ENCODE measurements around the gene CNTN4. TPM values are rescaled to one million over a fixed set of nuclear protein-coding genes. Genes with fewer than 3 reads are reported as not detected.

The CNTN4 gene
- total RNA-seq, 1 experiment from 2014 or later: 1.6 TPM

DNA sequence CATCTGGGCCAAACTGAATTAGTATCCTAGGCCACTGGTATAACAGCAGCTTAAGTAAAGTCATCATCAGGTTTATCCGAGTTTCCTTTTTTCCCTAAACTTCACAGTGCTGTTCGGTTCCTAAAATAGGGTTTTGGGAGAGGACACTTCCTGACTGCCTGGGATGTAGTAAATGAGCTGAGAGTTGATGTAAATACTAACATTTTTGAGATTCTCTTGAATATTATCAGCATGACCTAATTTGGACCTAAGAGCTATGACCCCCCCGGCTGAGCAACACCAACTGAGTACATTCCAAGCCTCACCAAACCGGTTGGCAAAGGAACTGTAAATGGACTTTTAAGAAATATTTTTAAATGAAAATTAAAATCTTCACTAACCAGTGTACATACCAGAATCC is 932.7 kb downstream of the CNTN4 start:
- no peaks in the 10 kb centered on the region for H3K27me3 ChIP-seq (ENCODE audit: insufficient read depth, low read length)
- H2BK12ac ChIP-seq (ENCODE audit: insufficient read length, low read depth, low read length): no peak overlapping the region
- no peak overlapping the region for H3K14ac ChIP-seq (ENCODE audit: insufficient read depth, low read length)
- H3K23ac ChIP-seq (ENCODE audit: insufficient read length, low read depth, low read length): no peak overlapping the region
- H3K9me3 ChIP-seq (ENCODE audit: control insufficient read depth, low read depth, low read length): no peaks in the 10 kb centered on the region
- DNase-seq: no peak
- H3K4ac ChIP-seq (ENCODE audit: low read depth, low read length): no peak overlapping the region
- Mint-ChIP-seq H3K9me3 (no peaks in the 10 kb centered on the region), H3K27ac (no peak overlapping the region), H3K4me1 (peaks cover 15 to 16% of the 10 kb centered on the region in 2 experiments), H3K36me3 (ENCODE audit: insufficient read depth in 1 of 3, low read depth in 3 of 3) (no peaks in the 10 kb centered on the region), H3K4me3 (no peak overlapping the region), H3K27me3 (ENCODE audit: low read depth) (peaks cover 2% of the 10 kb centered on the region; the same call in 1 of the 2 replicates)
- no peak overlapping the region for H3K9ac ChIP-seq (ENCODE audit: extremely low read depth, insufficient read length, low read length)
- no CpG with 5 or more reads among the region's 4 CpGs for WGBS (ENCODE audit: extremely low coverage, insufficient read length, low lambda C conversion rate)
- no peaks in the 10 kb centered on the region for H3K79me2 ChIP-seq (ENCODE audit: insufficient read depth, low read length)
- no peaks in the 10 kb centered on the region for H4K20me1 ChIP-seq (ENCODE audit: control insufficient read depth, insufficient read depth, insufficient read length)
- no peak overlapping the region for H2BK15ac ChIP-seq (ENCODE audit: low read depth, low read length)
- H2AFZ ChIP-seq (ENCODE audit: low read length): no peak overlapping the region
- no peak overlapping the region for H2AK5ac ChIP-seq (ENCODE audit: insufficient read length, low read length)
- no peak overlapping the region for H4K5ac ChIP-seq (ENCODE audit: insufficient read length, low read depth, low read length)
- H2BK5ac ChIP-seq (ENCODE audit: insufficient read length, low read length): no peak overlapping the region
- H3K27ac ChIP-seq (ENCODE audit: insufficient read length, low read depth, low read length): no peak overlapping the region
- H3K23me2 ChIP-seq (ENCODE audit: insufficient read length, low read depth, low read length, poor library complexity, severe bottlenecking): no peaks in the 10 kb centered on the region
- H3K79me1 ChIP-seq (ENCODE audit: insufficient read depth, low read depth, low read length, poor library complexity, severe bottlenecking): no peaks in the 10 kb centered on the region
- H4K91ac ChIP-seq (ENCODE audit: insufficient read length, low read depth, low read length): no peak overlapping the region
- no peak overlapping the region for H2BK120ac ChIP-seq (ENCODE audit: low read depth, low read length, poor library complexity, severe bottlenecking)
- H3K56ac ChIP-seq (ENCODE audit: insufficient read length, low read depth, low read length): no peak overlapping the region
- H4K8ac ChIP-seq (replicated peaks; ENCODE audit: insufficient read length, low read depth, low read length): no peak overlapping the region
- no peak overlapping the region for H2BK20ac ChIP-seq (ENCODE audit: low read depth, low read length, poor library complexity, severe bottlenecking)
- H3K4me1 ChIP-seq (ENCODE audit: insufficient read depth, low read length): no peaks in the 10 kb centered on the region; the same call in 1 of the 2 replicates
- TF ChIP-seq, protein P1, sequence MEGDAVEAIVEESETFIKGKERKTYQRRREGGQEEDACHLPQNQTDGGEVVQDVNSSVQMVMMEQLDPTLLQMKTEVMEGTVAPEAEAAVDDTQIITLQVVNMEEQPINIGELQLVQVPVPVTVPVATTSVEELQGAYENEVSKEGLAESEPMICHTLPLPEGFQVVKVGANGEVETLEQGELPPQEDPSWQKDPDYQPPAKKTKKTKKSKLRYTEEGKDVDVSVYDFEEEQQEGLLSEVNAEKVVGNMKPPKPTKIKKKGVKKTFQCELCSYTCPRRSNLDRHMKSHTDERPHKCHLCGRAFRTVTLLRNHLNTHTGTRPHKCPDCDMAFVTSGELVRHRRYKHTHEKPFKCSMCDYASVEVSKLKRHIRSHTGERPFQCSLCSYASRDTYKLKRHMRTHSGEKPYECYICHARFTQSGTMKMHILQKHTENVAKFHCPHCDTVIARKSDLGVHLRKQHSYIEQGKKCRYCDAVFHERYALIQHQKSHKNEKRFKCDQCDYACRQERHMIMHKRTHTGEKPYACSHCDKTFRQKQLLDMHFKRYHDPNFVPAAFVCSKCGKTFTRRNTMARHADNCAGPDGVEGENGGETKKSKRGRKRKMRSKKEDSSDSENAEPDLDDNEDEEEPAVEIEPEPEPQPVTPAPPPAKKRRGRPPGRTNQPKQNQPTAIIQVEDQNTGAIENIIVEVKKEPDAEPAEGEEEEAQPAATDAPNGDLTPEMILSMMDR (conservative IDR thresholded peaks at IDR 0.05): no peak
- no peak overlapping the region for H3T11ph ChIP-seq (ENCODE audit: low read length)
- H3K18ac ChIP-seq (ENCODE audit: insufficient read length, low read depth, low read length): no peak overlapping the region
- H3K4me2 ChIP-seq (ENCODE audit: insufficient read depth, insufficient read length, low read length): no peak overlapping the region

Measured in H9 (cell line).